Brain microvascular endothelial cell (primary cell): ENCODE data around the gene MMP20.

Source experiments
- DNase-seq: peaks from one replicate; pipeline ENCODE4 v3.0.0-alpha.2; 2020
- H3K27ac ChIP-seq: fragments of 250-450 bp; sonication (Bioruptor Pico); 2 replicates; pipeline ENCODE4 v1.5.1; 2020; ENCODE audit warnings: mild to moderate bottlenecking, moderate library complexity
- H3K27me3 ChIP-seq: fragments of 250-450 bp; sonication (Bioruptor Pico); replicated peaks from 2 replicates; pipeline ENCODE4 v1.5.1; 2020; ENCODE audit warnings: mild to moderate bottlenecking
- H3K36me3 ChIP-seq: fragments of 250-450 bp; sonication (Bioruptor Pico); replicated peaks from 2 replicates; pipeline ENCODE4 v1.5.1; 2020; ENCODE audit warnings: mild to moderate bottlenecking
- H3K4me3 ChIP-seq: 2 replicates; pipeline ENCODE4 v1.5.1; 2011; ENCODE audit warnings: low read depth, mild to moderate bottlenecking, control low read depth, low read length, moderate library complexity
- in situ Hi-C: cut with HindIII; loops from 2 replicates; pipeline ENCODE4 v1.10.0; 2017; ENCODE audit warnings: low sequenced_read_pairs, low pct_ligation_motif_present
- TF ChIP-seq, protein P1 (sequence below): IDR thresholded peaks from 2 replicates; pipeline ENCODE4 v1.5.1; 2011; ENCODE audit warnings: low read depth, mild to moderate bottlenecking, moderate library complexity, low read length, control low read depth, inconsistent platforms; ENCODE audit errors: missing control alignments

MMP20 gene

GRCh38 chr11:102538932-102539331 lies 86.2 kb downstream of the MMP20 start:
- TF ChIP-seq, protein P1, sequence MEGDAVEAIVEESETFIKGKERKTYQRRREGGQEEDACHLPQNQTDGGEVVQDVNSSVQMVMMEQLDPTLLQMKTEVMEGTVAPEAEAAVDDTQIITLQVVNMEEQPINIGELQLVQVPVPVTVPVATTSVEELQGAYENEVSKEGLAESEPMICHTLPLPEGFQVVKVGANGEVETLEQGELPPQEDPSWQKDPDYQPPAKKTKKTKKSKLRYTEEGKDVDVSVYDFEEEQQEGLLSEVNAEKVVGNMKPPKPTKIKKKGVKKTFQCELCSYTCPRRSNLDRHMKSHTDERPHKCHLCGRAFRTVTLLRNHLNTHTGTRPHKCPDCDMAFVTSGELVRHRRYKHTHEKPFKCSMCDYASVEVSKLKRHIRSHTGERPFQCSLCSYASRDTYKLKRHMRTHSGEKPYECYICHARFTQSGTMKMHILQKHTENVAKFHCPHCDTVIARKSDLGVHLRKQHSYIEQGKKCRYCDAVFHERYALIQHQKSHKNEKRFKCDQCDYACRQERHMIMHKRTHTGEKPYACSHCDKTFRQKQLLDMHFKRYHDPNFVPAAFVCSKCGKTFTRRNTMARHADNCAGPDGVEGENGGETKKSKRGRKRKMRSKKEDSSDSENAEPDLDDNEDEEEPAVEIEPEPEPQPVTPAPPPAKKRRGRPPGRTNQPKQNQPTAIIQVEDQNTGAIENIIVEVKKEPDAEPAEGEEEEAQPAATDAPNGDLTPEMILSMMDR: no peak
- H3K4me3 ChIP-seq: no peak overlapping the region
- in situ Hi-C loops: no loop called here
- no peaks in the 10 kb centered on the region for H3K27me3 ChIP-seq
- no peaks in the 10 kb centered on the region for H3K36me3 ChIP-seq
- H3K27ac ChIP-seq: no peak overlapping the region
- DNase-seq: no peak

DNA sequence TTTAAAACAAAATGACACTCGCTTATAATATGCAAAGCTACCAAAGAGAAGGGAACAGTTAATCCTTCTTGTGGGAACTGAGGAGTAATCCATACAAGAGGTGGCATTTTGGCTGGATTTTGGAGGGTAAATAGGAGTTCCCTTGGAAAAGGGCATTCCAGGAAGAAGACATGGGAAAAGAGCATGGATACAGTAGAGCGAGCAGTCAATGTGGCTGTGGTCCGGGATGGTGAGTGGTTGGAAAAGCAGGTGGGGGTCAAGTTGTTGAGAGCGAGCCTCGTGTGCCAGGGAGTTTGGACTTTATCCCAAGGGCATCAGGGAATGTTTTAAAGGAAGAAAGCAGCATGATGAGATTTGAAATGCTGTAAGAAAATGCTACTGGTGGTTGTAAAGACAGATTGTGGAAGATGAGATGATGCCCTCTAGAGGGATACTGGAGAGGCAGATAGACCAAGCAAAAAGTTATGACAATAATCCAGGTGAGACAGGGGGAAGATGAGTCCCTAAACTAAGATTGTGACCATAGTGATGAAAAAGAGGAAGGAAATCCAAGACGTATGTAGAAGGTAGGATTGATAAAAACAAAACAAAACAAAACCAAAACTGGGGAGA lies 90.8 kb downstream of the MMP20 start:
- Histone ChIP-seq H3K4me3 (no peak overlapping the region), H3K36me3 (no peaks in the 10 kb centered on the region), H3K27ac (no peak overlapping the region), H3K27me3 (no peaks in the 10 kb centered on the region)
- DNase-seq: no peak
- in situ Hi-C loops: no loop called here
- TF ChIP-seq, protein P1: peak; percentile 37

DNA sequence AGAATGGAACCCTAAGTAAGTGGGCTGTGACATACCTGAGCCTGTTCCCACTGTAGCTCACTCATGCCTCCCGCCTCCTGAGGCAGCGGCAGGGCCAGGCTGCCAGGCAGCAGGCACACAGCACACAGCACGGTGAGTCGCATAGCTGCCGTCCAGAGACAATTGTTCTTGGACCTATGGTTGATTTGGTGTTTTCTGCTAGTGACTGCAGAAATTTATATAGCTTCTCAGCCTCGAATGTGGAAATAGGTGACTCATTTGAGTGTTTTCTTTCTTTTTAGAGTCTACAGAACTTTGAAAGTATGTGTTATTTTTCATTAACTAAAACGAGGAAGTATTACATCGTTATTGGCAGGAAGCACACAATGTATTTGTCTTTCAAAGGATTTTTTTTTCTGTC lies 94.6 kb downstream of the MMP20 start, which contains the start of gene MMP7:
Gene MMP7 (minus strand): TSS at position 190 of the 400 bp plus-strand sequence. CDS start 47 bp downstream, at position 143.
- in situ Hi-C loops: no loop called here
- H3K4me3 ChIP-seq: no peak within 1 kb of the TSS
- no peaks in the 10 kb centered on the region for H3K27me3 ChIP-seq
- peak; percentile 26 for DNase-seq
- H3K27ac ChIP-seq: no peak within 1 kb of the TSS
- TF ChIP-seq, protein P1: no peak
- H3K36me3 ChIP-seq: no peaks in the 10 kb centered on the region

GRCh38 chr11:102528618-102529017 lies 96.5 kb downstream of the MMP20 start:
- in situ Hi-C loops: no loop called here
- DNase-seq: no peak
- Histone ChIP-seq H3K27ac (no peak overlapping the region), H3K27me3 (no peaks in the 10 kb centered on the region), H3K36me3 (no peaks in the 10 kb centered on the region), H3K4me3 (no peak overlapping the region)
- TF ChIP-seq, protein P1: no peak

- no peaks in the 10 kb centered on the region for H3K36me3 ChIP-seq
- in situ Hi-C loops: no loop called here
- no peak for DNase-seq
- no peaks in the 10 kb centered on the region for H3K27me3 ChIP-seq
- TF ChIP-seq, protein P1: no peak
- H3K4me3 ChIP-seq: no peak overlapping the region
- no peak overlapping the region for H3K27ac ChIP-seq
Measured at GRCh38 chr11:102527684-102528083, 97.4 kb downstream of the MMP20 start.

DNA sequence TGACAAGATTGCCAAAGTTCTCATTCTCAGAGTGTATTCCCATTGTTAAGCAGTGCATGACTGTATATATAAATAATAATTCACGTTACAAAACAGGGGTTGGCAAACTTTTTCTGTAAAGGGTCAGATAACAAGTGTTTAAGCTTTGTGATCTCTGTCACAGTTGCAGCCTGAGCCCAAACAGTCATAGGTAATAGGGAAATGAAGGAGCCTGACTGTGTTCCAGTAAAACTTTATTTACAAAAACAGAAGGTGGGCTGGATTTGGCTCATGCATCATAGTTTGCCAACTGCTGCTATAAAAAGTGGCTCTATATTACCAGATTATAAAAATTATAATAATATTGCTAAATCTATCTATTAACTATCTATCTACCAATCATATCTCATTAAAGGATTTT lies 98.1 kb downstream of the MMP20 start:
- Histone ChIP-seq H3K4me3 (no peak overlapping the region), H3K36me3 (no peaks in the 10 kb centered on the region), H3K27me3 (no peaks in the 10 kb centered on the region), H3K27ac (no peak overlapping the region)
- in situ Hi-C loops: no loop called here
- TF ChIP-seq, protein P1: no peak
- DNase-seq: no peak
